Natural killer cell (primary cell): Measurements from ENCODE around the gene LRRC49. TPM values are rescaled to one million over a fixed set of nuclear protein-coding genes. Genes with fewer than 3 reads are reported as not detected.

Experiments used
- ATAC-seq, 3 donors: fragments of 150-1000 bp in 2 of 3; fragments of 200-7000 bp in 1 of 3; cut with Tn5 transposase; 1 replicate in 1 of 3; 2 replicates in 2 of 3; pipeline ENCODE4 v1.10.0; 2021; ENCODE audit warnings: mild to moderate bottlenecking in 2 of 3, moderate library complexity in 2 of 3
- DNase-seq, 2 donors: peaks; one replicate each; pipeline versions ENCODE4 v3.0.0 to v3.0.0-alpha.2; 2013 to 2021; ENCODE audit warnings: mixed read lengths in 1 of 2
- H3K27ac ChIP-seq: one replicate; pipeline ENCODE4 v1.5.1; 2013; ENCODE audit warnings: mild to moderate bottlenecking, low read length
- H3K27me3 ChIP-seq: one replicate; pipeline ENCODE4 v1.6.1; 2013; ENCODE audit warnings: low read length; ENCODE audit not compliant: control insufficient read depth, insufficient read depth
- H3K36me3 ChIP-seq: one replicate; pipeline ENCODE4 v1.6.1; 2013; ENCODE audit warnings: low read length; ENCODE audit not compliant: control insufficient read depth, insufficient read depth
- H3K4me1 ChIP-seq: one replicate; pipeline ENCODE4 v1.6.1; 2013; ENCODE audit warnings: low read length; ENCODE audit not compliant: control insufficient read depth, insufficient read depth
- H3K4me3 ChIP-seq: one replicate; pipeline ENCODE4 v1.5.1; 2013; ENCODE audit warnings: low read length
- H3K9me3 ChIP-seq: one replicate; pipeline ENCODE4 v1.6.1; 2013; ENCODE audit warnings: low read length; ENCODE audit not compliant: control insufficient read depth, insufficient read depth
- H3K27ac Mint-ChIP-seq, 2 donors: one replicate each; pipeline ENCODE4 v1.8.0; 2022; ENCODE audit warnings: mild to moderate bottlenecking in 2 of 2, mixed read lengths in 2 of 2, moderate library complexity in 1 of 2
- H3K27me3 Mint-ChIP-seq, 2 donors: one replicate each; pipeline ENCODE4 v1.8.0; 2022; ENCODE audit warnings: low read depth in 2 of 2, mixed read lengths in 2 of 2
- H3K36me3 Mint-ChIP-seq: one replicate; pipeline ENCODE4 v1.8.0; 2022; ENCODE audit warnings: mixed read lengths
- H3K4me1 Mint-ChIP-seq, 2 donors: one replicate each; pipeline ENCODE4 v1.8.0; 2022; ENCODE audit warnings: mixed read lengths in 2 of 2
- H3K4me3 Mint-ChIP-seq: one replicate; pipeline ENCODE4 v1.8.0; 2022; ENCODE audit warnings: mild to moderate bottlenecking, moderate library complexity, mixed read lengths
- H3K9me3 Mint-ChIP-seq, 2 donors: one replicate each; pipeline ENCODE4 v1.8.0; 2022; ENCODE audit warnings: mixed read lengths in 2 of 2
- CTCF ChIP-seq: fragments of 200-600 bp; IDR thresholded peaks from one replicate; pipeline ENCODE4 v1.8.0; 2022; ENCODE audit warnings: antibody characterized with exemption
- WGBS: methylation state at CpG from one replicate; pipeline ENCODE4 v1.1.7; 2013; ENCODE audit warnings: missing lambda C conversion rate; ENCODE audit not compliant: insufficient coverage; 5-methylcytosine and 5-hydroxymethylcytosine counted together
- intact Hi-C: fragments of 100-400 bp; cut with micrococcal nuclease; formaldehyde crosslinking; loops from one replicate; pipeline ENCODE4 v1.14.2; 2022
- total RNA-seq, 4 donors: library from RNA; stranded (reverse); fragments of 120-200 nt in 1 of 4; gene quantifications; one replicate each; pipeline versions ENCODE4 v1.2.3 to v1.2.4, GENCODE V29; 2013 to 2022

Gene LRRC49
- total RNA-seq, 3 donors from 2014 or later (not counting 1 experiment from before 2014, with no cell fraction given), result 0.14 to 0.38 TPM; not detected in 1

DNA sequence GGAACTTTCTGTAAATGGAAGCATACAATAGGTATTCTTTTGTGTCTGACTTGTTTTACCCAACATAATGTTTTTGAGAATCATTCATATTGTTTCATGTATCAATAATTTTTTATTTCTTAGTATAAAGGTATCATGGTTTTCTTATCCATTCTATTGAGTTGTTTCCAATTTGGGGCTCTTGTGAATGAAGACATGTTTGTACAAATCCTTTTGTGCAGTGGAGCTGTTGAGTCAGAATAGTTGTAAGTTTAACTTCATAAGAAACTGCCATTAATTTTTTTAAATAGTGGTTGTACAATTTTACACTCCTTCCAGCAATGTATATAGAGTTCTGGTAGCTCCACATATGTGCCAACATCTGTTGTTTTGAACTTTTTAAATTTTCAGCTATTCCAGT lies 163.5 kb downstream of the LRRC49 start:
- Mint-ChIP-seq H3K9me3 (peaks cover 2 to 4% of the 10 kb centered on the region in 2 donors), H3K4me3 (no peak overlapping the region), H3K36me3 (no peaks in the 10 kb centered on the region), H3K27ac (no peak overlapping the region), H3K4me1 (no peaks in the 10 kb centered on the region), H3K27me3 (peaks cover 11 to 36% of the 10 kb centered on the region in 2 donors)
- TF ChIP-seq CTCF, result no peak
- Histone ChIP-seq H3K4me3 (no peak overlapping the region), H3K9me3 (no peaks in the 10 kb centered on the region), H3K4me1 (no peaks in the 10 kb centered on the region), H3K27ac (no peak overlapping the region), H3K27me3 (no peaks in the 10 kb centered on the region), H3K36me3 (no peaks in the 10 kb centered on the region)
- ATAC-seq (no peak), DNase-seq (no peak)
- intact Hi-C loops, result no loop called here

DNA sequence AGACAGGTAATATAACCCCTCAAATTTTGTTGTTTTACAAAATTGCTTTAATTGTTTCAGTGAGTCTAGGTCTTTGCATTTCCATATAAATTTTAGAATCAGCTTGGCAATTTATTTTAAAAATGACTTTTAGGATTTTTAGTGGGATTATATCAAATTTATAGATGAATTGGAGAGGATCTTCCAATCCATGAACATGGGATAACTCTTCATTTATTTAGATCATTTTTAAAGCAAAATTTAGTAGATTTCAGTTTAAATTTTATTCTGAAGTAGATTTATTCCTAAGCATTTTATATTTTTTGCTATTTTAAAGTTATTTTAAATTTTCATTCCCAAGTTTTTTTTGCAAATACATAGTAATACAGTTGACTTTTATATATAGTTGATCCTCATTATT lies 164.5 kb downstream of the LRRC49 start:
- DNase-seq, result no peak
- peaks cover 2 to 4% of the 10 kb centered on the region in 2 donors for H3K9me3 Mint-ChIP-seq
- Histone ChIP-seq H3K4me1 (no peaks in the 10 kb centered on the region), H3K36me3 (no peaks in the 10 kb centered on the region), H3K9me3 (no peaks in the 10 kb centered on the region), H3K27ac (no peak overlapping the region), H3K4me3 (no peak overlapping the region), H3K27me3 (no peaks in the 10 kb centered on the region)
- no peaks in the 10 kb centered on the region for H3K36me3 Mint-ChIP-seq
- H3K27me3 Mint-ChIP-seq, result peaks cover 16 to 45% of the 10 kb centered on the region in 2 donors
- no peaks in the 10 kb centered on the region for H3K4me1 Mint-ChIP-seq
- intact Hi-C loops, result no loop called here
- H3K4me3 Mint-ChIP-seq, result no peak overlapping the region
- H3K27ac Mint-ChIP-seq, result no peak overlapping the region
- no peak for TF ChIP-seq CTCF
- no peak for ATAC-seq

DNA sequence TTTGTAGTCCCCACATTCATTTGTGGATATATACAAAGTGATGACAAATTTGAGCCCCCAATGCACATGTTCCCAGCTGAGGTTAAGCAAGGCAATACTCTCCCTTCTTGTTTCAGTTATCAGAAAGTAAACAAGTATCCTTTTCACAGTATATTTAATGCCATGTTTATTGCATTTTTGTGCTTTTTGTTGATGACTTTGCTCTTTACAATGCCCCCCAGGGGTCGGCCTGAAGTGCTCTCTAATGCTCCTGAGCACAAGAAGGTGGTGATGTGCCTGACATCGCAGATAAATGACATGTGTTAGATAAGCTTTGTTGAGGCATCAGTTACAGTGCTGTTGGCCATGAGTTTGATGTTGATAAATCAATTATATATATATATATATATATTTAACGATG lies 165.0 kb downstream of the LRRC49 start:
- H3K9me3 Mint-ChIP-seq, result peaks cover 2 to 4% of the 10 kb centered on the region in 2 donors
- no peak overlapping the region for H3K4me3 Mint-ChIP-seq
- intact Hi-C loops, result no loop called here
- Histone ChIP-seq H3K36me3 (no peaks in the 10 kb centered on the region), H3K27me3 (no peaks in the 10 kb centered on the region), H3K4me3 (no peak overlapping the region), H3K4me1 (no peaks in the 10 kb centered on the region), H3K9me3 (no peaks in the 10 kb centered on the region), H3K27ac (no peak overlapping the region)
- no peak overlapping the region for H3K27ac Mint-ChIP-seq
- DNase-seq (no peak), ATAC-seq (no peak)
- no peak for TF ChIP-seq CTCF
- peaks cover 16 to 41% of the 10 kb centered on the region in 2 donors for H3K27me3 Mint-ChIP-seq
- no peaks in the 10 kb centered on the region for H3K4me1 Mint-ChIP-seq
- no peaks in the 10 kb centered on the region for H3K36me3 Mint-ChIP-seq
- 50% methylated on average over 1 of the region's 3 CpGs for WGBS

DNA sequence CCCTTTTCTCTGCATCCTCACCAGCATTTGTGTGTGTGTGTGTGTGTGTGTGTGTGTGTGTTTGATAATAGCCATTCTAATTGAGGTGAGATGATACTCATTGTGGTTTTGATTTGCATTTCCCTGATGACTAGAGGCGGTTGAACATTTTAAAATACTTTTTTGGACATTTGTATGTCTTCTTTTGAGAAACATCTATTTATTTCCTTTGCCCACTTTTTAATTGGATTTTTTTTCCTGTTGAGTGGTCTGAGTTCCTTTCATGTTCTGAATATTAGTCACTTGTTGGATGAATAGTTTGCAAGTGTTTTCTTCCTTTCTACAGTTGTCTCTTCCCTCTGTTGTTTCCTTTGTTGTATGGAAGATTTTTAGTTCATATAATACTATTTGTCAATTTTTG lies 168.4 kb downstream of the LRRC49 start:
- ATAC-seq (no peak), DNase-seq (no peak)
- Mint-ChIP-seq H3K4me3 (no peak overlapping the region), H3K4me1 (no peaks in the 10 kb centered on the region), H3K36me3 (no peaks in the 10 kb centered on the region), H3K9me3 (peaks cover 2 to 4% of the 10 kb centered on the region in 2 donors), H3K27me3 (peaks cover 11 to 48% of the 10 kb centered on the region in 2 donors), H3K27ac (no peak overlapping the region)
- no peaks in the 10 kb centered on the region for H3K36me3 ChIP-seq
- no peaks in the 10 kb centered on the region for H3K27me3 ChIP-seq
- no peak overlapping the region for H3K4me3 ChIP-seq
- H3K4me1 ChIP-seq, result no peaks in the 10 kb centered on the region
- intact Hi-C loops, result no loop called here
- TF ChIP-seq CTCF, result no peak
- WGBS, result no CpG with 5 or more reads among the region's 1 CpG
- no peak overlapping the region for H3K27ac ChIP-seq
- H3K9me3 ChIP-seq, result no peaks in the 10 kb centered on the region
